H1 (cell line): Measurements from ENCODE around the gene AK8. TPM values are rescaled to one million over a fixed set of nuclear protein-coding genes. Genes with fewer than 3 reads are reported as not detected.

Experiments used
- CTCF ChIA-PET: fragments of 300-600 bp; sonication (Branson Sonifier 250); formaldehyde crosslinking; loops from one replicate; lab custom pipeline; 2021; ENCODE audit not compliant: partially characterized antibody; lab: Charles Lee
- POLR2A ChIA-PET: fragments of 300-600 bp; sonication (Branson Sonifier 250); formaldehyde crosslinking; loops from one replicate; lab custom pipeline; 2021; ENCODE audit warnings: inconsistent platforms; ENCODE audit not compliant: partially characterized antibody; lab: Charles Lee
- DNase-seq, 2 experiments: peaks; one replicate each; pipeline versions ENCODE4 v3.0.0 to v3.0.0-alpha.2; 2010 to 2022; ENCODE audit warnings: low spot score in 2 of 2, low read depth in 1 of 2, mixed read lengths in 1 of 2
- FAIRE-seq: peaks from 2 replicates; lab custom pipeline; 2011; peaks lifted over from hg19 to GRCh38; lab: Jason Lieb, UNC
- H2AFZ ChIP-seq: 2 replicates; pipeline ENCODE4 v1.8.1; 2012; ENCODE audit warnings: low read length, inconsistent platforms
- H2AK5ac ChIP-seq: 2 replicates; pipeline ENCODE4 v1.6.1; 2013; ENCODE audit warnings: low read depth, low read length
- H2BK120ac ChIP-seq: replicated peaks from 2 replicates; pipeline ENCODE3; 2013; ENCODE audit warnings: low read depth, low read length, inconsistent platforms
- H2BK12ac ChIP-seq: 2 replicates; pipeline ENCODE4 v1.6.1; 2013; ENCODE audit warnings: low read depth, low read length
- H2BK15ac ChIP-seq: 2 replicates; pipeline ENCODE4 v1.6.1; 2013; ENCODE audit warnings: low read length
- H2BK20ac ChIP-seq: 2 replicates; pipeline ENCODE4 v1.6.1; 2013; ENCODE audit warnings: low read length
- H2BK5ac ChIP-seq: 2 replicates; pipeline ENCODE4 v1.6.1; 2013; ENCODE audit warnings: low read depth, low read length
- H3K14ac ChIP-seq: 2 replicates; pipeline ENCODE4 v1.6.1; 2013; ENCODE audit warnings: inconsistent platforms; ENCODE audit not compliant: insufficient read length
- H3K18ac ChIP-seq: 2 replicates; pipeline ENCODE4 v1.6.1; 2013; ENCODE audit warnings: low read length; ENCODE audit errors: extremely low read depth
- H3K23ac ChIP-seq: 2 replicates; pipeline ENCODE4 v1.6.1; 2013; ENCODE audit warnings: inconsistent platforms; ENCODE audit not compliant: insufficient read length
- H3K23me2 ChIP-seq: 2 replicates; pipeline ENCODE4 v1.6.1; 2013; ENCODE audit warnings: low read depth, low read length
- H3K27ac ChIP-seq: 2 replicates; pipeline ENCODE4 v1.6.1; 2011; ENCODE audit warnings: low read depth, low read length, inconsistent platforms
- H3K27me3 ChIP-seq, 4 experiments: replicated peaks in 1 of 4; 1 replicate in 1 of 4; 2 replicates in 3 of 4; pipeline versions ENCODE4 v1.6.1 to v1.8.1; 2011 to 2013; ENCODE audit warnings: low read length in 3 of 4, mild to moderate bottlenecking in 3 of 4, inconsistent platforms in 2 of 4, mixed read lengths in 2 of 4, moderate library complexity in 1 of 4; ENCODE audit not compliant: control insufficient read depth in 3 of 4, insufficient read depth in 3 of 4; ENCODE audit errors: extremely low read depth in 1 of 4
- H3K36me3 ChIP-seq, 4 experiments: 2 replicates each; pipeline versions ENCODE4 v1.6.1 to v1.8.1; 2011 to 2013; ENCODE audit warnings: mild to moderate bottlenecking in 4 of 4, low read length in 3 of 4, moderate library complexity in 2 of 4, control low read depth in 1 of 4, inconsistent platforms in 1 of 4; ENCODE audit not compliant: insufficient read depth in 4 of 4, control insufficient read depth in 2 of 4
- H3K4ac ChIP-seq: replicated peaks from 2 replicates; pipeline ENCODE3; 2013; ENCODE audit warnings: low read length, low read depth, mixed read lengths, inconsistent platforms; ENCODE audit not compliant: insufficient read length
- H3K4me1 ChIP-seq, 4 experiments: replicated peaks in 1 of 4; 1 replicate in 1 of 4; 2 replicates in 3 of 4; pipeline versions ENCODE4 v1.6.1 to v1.8.1; 2011 to 2013; ENCODE audit warnings: low read length in 3 of 4, inconsistent platforms in 2 of 4, mixed read lengths in 1 of 4; ENCODE audit not compliant: insufficient read depth in 4 of 4, control insufficient read depth in 3 of 4
- H3K4me2 ChIP-seq, 2 experiments: 2 replicates each; pipeline versions ENCODE4 v1.6.1 to v1.8.1; 2011 to 2013; ENCODE audit warnings: low read depth in 2 of 2, low read length in 2 of 2, control low read depth in 1 of 2, inconsistent platforms in 1 of 2, mild to moderate bottlenecking in 1 of 2; ENCODE audit not compliant: insufficient read depth in 1 of 2
- H3K4me3 ChIP-seq, 4 experiments: fragments of 200-600, 300-600 bp in 1 of 4; sonication (generic), shearing (Covaris generic), sonication (Bioruptor Twin) in 1 of 4; 2 replicates each; pipeline versions ENCODE4 v1.5.1 to v1.8.1; 2011 to 2016; ENCODE audit warnings: low read length in 4 of 4, low read depth in 3 of 4, control low read depth in 2 of 4, inconsistent platforms in 2 of 4, mild to moderate bottlenecking in 2 of 4, mixed read lengths in 1 of 4, moderate library complexity in 1 of 4; ENCODE audit not compliant: insufficient read depth in 2 of 4; ENCODE audit errors: extremely low read depth in 1 of 4
- H3K56ac ChIP-seq: replicated peaks from 2 replicates; pipeline ENCODE3; 2013; ENCODE audit warnings: low read depth, mild to moderate bottlenecking, mixed read lengths, low read length, inconsistent platforms; ENCODE audit not compliant: insufficient read length
- H3K79me1 ChIP-seq: 2 replicates; pipeline ENCODE4 v1.6.1; 2013; ENCODE audit warnings: low read depth, low read length, control low read depth
- H3K79me2 ChIP-seq, 2 experiments: 2 replicates each; pipeline versions ENCODE4 v1.6.1 to v1.8.1; 2012 to 2013; ENCODE audit warnings: low read length in 2 of 2, mild to moderate bottlenecking in 2 of 2, inconsistent platforms in 1 of 2; ENCODE audit not compliant: insufficient read depth in 2 of 2, control insufficient read depth in 1 of 2
- H3K9ac ChIP-seq, 4 experiments: replicated peaks in 1 of 4; 1 replicate in 1 of 4; 2 replicates in 3 of 4; pipeline versions ENCODE4 v1.6.1 to v1.8.1; 2011 to 2013; ENCODE audit warnings: low read depth in 3 of 4, low read length in 3 of 4, control low read depth in 2 of 4, mild to moderate bottlenecking in 2 of 4, moderate library complexity in 2 of 4, inconsistent platforms in 1 of 4; ENCODE audit errors: extremely low read depth in 1 of 4
- H3K9me3 ChIP-seq, 2 experiments: 2 replicates each; pipeline versions ENCODE4 v1.6.1 to v1.8.1; 2012 to 2013; ENCODE audit warnings: mild to moderate bottlenecking in 2 of 2, moderate library complexity in 2 of 2, control low read depth in 1 of 2, inconsistent platforms in 1 of 2, low read depth in 1 of 2, low read length in 1 of 2, mixed read lengths in 1 of 2; ENCODE audit not compliant: insufficient read depth in 2 of 2
- H4K20me1 ChIP-seq, 2 experiments: replicated peaks in 1 of 2; 2 replicates each; pipeline versions ENCODE3 to v1.8.1; 2011 to 2013; ENCODE audit warnings: inconsistent platforms in 2 of 2, low read length in 2 of 2, mild to moderate bottlenecking in 1 of 2; ENCODE audit not compliant: insufficient read depth in 2 of 2, control insufficient read depth in 1 of 2
- H4K5ac ChIP-seq: 2 replicates; pipeline ENCODE4 v1.6.1; 2013; ENCODE audit warnings: low read length, low read depth, mixed read lengths, inconsistent platforms; ENCODE audit not compliant: insufficient read length
- H4K8ac ChIP-seq: 2 replicates; pipeline ENCODE4 v1.8.0; 2013; ENCODE audit warnings: mild to moderate bottlenecking, moderate library complexity, low read length, inconsistent platforms; ENCODE audit not compliant: insufficient read depth; ENCODE audit errors: extremely low read depth
- H4K91ac ChIP-seq: replicated peaks from 2 replicates; pipeline ENCODE3; 2013; ENCODE audit warnings: low read length, mixed read lengths, inconsistent platforms; ENCODE audit not compliant: insufficient read length
- CTBP2 ChIP-seq: IDR thresholded peaks from 2 replicates; pipeline ENCODE4 v1.7.0; 2011; ENCODE audit warnings: borderline replicate concordance, mild to moderate bottlenecking, moderate library complexity, mixed read lengths, low read length; ENCODE audit not compliant: insufficient read depth, insufficient read length
- MAFK ChIP-seq: IDR thresholded peaks from 2 replicates; pipeline ENCODE4 v1.6.1; 2012; ENCODE audit warnings: low read depth, mild to moderate bottlenecking, improper control_type of control experiment, low read length
- SP1 ChIP-seq: IDR thresholded peaks from 2 replicates; pipeline ENCODE4 v1.6.1; 2011; ENCODE audit warnings: low read depth, low read length
- ZNF274 ChIP-seq: IDR thresholded peaks from 2 replicates; pipeline ENCODE4 v1.7.0; 2012; ENCODE audit warnings: low read length, borderline replicate concordance; ENCODE audit errors: extremely low read depth
- WGBS, 2 experiments: shearing (Covaris generic) in 1 of 2; methylation state at CpG; one replicate each; pipeline versions ENCODE4 v1.1.6 to v1.1.7; 2013 to 2015; ENCODE audit warnings: low lambda C conversion rate in 2 of 2, mixed read lengths in 2 of 2, inconsistent platforms in 1 of 2, low coverage in 1 of 2, missing lambda C conversion rate in 1 of 2; ENCODE audit not compliant: insufficient replicate concordance in 2 of 2, insufficient coverage in 1 of 2, insufficient read length in 1 of 2; ENCODE audit errors: extremely low coverage in 1 of 2, missing lambda C conversion rate in 1 of 2; 5-methylcytosine and 5-hydroxymethylcytosine counted together
- polyA plus RNA-seq, 7 experiments: library from polyadenylated mRNA; depleted of rRNA in 3 of 7; stranded (reverse) in 5 of 7; unstranded in 2 of 7; fragments of >200 nt in 5 of 7; fragments of 200-250 nt in 2 of 7; gene quantifications; 1 replicate in 5 of 7; 2 replicates in 1 of 7; 4 replicates in 1 of 7; pipeline versions ENCODE4 v1.2.1 to v1.2.3, GENCODE V29; 2011 to 2013; ENCODE audit warnings: missing spikeins in 2 of 7, mixed read lengths in 2 of 7
- total RNA-seq: library from RNA; stranded (reverse); fragmentation: NEBNext Ultra II Directional; extraction: Animal tissue kit (Norgen Biotek cat#: 25700); gene quantifications from 2 replicates; pipeline ENCODE4 v1.2.1, GENCODE V29; 2021

Gene AK8
- total and polyA plus RNA-seq, 2 of the 8 experiments (the other 6 are each of a cell fraction or from before 2014, with no cell fraction given) = 0.35 to 0.48 TPM

DNA sequence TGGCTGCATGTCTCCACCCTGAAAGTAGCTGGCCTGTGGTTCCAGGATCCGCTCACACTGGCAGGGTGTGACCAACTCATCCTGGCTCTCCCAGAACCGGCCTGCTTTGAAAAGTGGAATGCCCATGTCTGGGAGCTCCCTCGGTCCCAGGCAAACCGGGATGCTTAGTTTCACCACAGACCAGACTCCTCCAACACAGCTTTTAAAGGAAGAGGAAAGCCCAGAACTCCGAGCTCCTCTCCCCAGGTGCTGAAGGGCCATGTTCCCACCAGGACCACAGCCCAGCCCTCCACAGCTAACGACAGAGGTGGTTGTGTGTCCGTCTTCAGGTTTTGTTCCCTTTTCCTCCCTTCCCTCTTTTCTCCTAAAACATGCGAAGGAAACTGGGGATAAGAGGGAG lies 169.8 kb downstream of the AK8 start:
- Histone ChIP-seq H2BK5ac (no peak overlapping the region), H3K14ac (no peak overlapping the region), H2BK20ac (no peak overlapping the region), H2BK15ac (no peak overlapping the region), H4K5ac (no peak overlapping the region), H3K9ac (no peak overlapping the region), H3K27me3 (no peaks in the 10 kb centered on the region), H3K23me2 (no peaks in the 10 kb centered on the region), H3K18ac (no peak overlapping the region), H2AFZ (no peak overlapping the region), H4K20me1 (peaks cover 0 to 2% of the 10 kb centered on the region in 2 experiments), H2BK12ac (no peak overlapping the region), H3K79me2 (no peaks in the 10 kb centered on the region), H3K56ac (no peak overlapping the region), H2BK120ac (no peak overlapping the region), H2AK5ac (no peak overlapping the region), H4K8ac (no peak overlapping the region), H3K9me3 (peaks cover 4 to 9% of the 10 kb centered on the region in 2 experiments; a peak in 3 of 4 replicates), H3K4ac (no peak overlapping the region), H3K79me1 (no peaks in the 10 kb centered on the region), H3K4me2 (no peak overlapping the region), H3K4me3 (no peak overlapping the region), H3K4me1 (no peaks in the 10 kb centered on the region), H3K36me3 (no peaks in the 10 kb centered on the region), H3K23ac (no peak overlapping the region), H4K91ac (no peak overlapping the region), H3K27ac (no peak overlapping the region)
- ChIA-PET POLR2A (interaction anchor here (0.9 kb wide), 1 partner anchor 17 kb away, joined by 4 read pairs; no protein-coding TSS in a partner anchor), CTCF (interaction anchor here (0.6 to 3.4 kb wide), 4 partner anchors 13 to 396 kb away, joined by 3 to 13 read pairs (median 4); no protein-coding TSS in a partner anchor)
- FAIRE-seq (no peak), DNase-seq (no peak)
- 85% methylated on average over 8 of the region's 8 CpGs; no CpG with 5 or more reads in 1 of the 2 experiments for WGBS, 2 experiments
- no peak for TF ChIP-seq SP1
- TF ChIP-seq ZNF274 = no peak
- TF ChIP-seq CTBP2 = no peak
- no peak for TF ChIP-seq MAFK
